NCI-H748 (cell line): ENCODE measurements around the gene MAST4.

Source experiments
- DNase-seq: peaks from one replicate; lab custom pipeline; 2025; ENCODE audit not compliant: unreplicated experiment; lab: John Stamatoyannopoulos, UW

MAST4 gene

DNA sequence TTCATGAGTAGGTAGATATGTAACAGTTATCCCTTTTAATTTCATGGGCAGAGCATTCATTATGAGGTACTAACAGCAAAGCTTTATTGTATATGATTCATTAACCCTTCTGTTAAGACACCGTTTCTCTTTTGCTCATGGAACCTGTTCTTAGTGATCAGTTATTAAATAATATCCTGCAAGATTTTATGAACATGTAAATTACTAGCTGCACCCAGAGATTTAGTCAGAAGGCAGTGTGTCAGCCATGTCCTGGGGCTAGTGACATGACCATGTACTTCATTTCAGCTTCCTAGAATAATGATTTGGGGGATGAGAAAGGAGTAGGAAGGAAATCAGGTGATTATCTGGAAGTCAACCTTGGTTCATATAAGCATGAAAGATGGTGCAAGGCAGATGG is 7.0 kb downstream of the MAST4 start:
- no peak for DNase-seq

DNA sequence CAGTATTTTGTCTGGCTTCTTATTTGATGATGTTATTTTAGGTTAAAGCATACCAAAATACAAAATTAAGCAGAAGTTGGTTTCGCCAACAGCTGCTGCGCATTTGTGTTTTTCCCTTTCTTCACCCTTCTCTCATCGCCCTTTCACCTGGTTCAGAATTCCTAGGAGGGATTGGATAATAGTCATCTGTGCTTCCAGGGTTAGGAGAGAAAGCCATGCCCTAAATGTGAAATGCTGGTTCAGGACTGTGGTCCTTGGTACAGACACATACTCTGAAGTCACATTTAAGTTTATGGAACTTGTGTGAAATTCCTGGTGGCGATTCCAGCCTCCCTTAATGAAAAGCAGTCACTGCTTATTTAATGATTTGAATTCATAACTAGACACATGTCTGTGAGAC is 7.7 kb downstream of the MAST4 start:
- no peak for DNase-seq

DNA sequence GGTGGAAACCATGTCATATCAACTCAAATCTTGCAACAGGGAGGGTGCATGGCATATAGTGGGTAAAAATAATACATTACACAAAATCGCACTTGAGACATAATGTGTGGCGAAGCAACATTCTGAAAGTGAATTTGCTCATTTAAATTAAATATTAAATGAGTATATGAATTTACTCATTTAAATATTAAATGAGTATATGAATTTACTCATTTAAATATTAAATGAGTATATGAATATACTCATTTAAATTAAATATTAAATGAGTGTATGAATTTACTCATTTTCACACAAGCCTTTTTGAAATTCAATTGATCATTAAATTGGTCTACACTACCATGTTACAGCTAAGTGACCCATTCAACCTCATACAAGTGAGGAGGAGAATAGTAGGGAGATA is 10.5 kb downstream of the MAST4 start:
- no peak for DNase-seq

DNA sequence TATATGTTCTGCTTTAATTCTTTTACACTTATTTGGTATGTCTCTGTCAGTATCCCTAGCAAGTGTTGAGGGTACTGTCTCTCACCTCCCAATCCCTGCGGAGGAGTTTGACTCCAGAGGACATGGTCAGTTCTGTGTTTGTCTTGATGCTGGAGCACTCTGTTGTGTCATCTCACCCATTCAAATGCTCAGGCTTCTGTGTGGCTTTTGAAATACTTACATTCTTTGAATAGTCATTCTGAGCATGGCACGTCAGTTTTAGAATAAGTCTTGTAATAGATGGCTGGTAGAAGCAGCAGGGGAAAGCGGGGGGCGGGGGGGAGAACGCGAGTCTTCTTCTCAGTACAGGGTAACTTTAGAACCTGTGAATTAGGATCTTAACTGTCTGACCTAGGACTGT is 12.3 kb downstream of the MAST4 start:
- DNase-seq, result no peak

DNA sequence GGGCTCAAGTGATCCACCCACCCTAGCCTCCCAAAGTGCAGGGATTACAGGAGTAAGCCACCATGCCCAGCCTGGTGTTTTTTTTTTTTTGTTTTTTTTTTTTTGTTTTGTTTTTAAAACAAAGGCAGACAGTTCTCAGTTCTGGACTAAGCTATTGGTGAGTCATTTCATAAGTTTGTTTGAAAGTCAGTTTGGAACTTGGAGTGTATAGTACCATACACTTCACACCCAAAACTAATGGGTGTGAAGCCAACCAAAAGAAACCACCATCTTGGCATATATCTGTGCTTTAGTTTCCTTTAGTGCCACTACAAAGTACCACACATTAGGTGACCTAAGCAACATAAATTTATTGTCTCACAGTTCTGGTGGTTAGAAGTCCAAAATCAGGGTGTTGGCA is 13.4 kb downstream of the MAST4 start:
- no peak for DNase-seq

DNA sequence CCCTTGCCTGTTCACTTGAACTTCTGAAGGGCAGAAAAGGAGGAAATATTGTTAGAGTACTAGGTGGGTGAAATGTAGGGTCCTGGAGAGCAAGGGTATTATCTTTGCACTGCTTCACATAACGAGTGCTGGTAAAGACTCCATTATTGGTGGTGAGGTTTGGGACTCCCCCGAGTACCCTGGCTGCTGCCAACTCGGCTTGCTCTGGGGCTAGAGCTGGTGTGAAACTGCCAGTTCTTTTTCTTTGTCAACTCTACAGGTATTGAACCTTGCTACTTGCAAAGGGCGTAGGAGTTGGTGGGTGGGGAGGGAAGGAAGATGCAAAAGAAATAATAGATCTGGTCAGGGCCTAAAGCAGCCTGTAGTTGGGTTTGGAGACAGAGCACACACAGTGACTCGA is 16.0 kb downstream of the MAST4 start:
- DNase-seq, result no peak

DNA sequence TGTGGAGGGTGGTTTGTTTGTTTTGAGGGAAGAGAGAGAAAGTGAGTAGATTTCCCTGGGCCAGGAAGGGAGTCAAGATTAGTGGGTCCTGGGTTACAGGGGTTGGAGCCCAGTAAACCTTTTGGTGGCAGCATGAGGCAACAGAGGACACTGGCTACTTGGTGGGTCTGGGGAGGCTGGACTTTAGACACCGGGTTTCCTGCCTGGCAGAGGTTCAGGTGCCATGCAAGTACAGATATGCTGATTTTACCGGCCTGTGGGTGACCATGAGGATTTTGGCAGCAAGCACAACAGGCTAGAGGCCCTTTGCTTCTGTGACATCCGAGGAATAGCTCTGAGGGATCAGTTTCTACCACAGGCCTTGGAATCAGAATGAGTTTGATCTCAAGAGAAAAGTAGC is 18.9 kb downstream of the MAST4 start:
- no peak for DNase-seq

DNA sequence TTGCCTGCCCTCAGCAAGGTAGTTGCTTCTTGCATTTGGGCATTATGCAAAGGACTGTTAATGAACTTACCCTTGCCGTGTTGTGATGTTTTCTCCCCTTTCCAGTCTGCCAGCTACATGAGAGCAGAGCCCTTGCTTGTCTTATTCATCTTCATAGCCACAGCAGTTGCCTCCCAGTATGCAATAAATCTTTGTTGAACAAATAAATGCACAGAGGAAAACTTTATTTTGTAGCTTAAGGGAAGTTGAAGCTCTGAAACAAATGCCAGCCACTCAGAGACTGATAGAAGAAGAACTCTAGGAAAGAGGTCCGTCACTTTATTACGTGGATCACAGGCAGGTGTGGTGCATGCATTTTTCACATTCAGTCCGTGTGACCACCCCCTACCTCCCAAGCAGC is 19.7 kb downstream of the MAST4 start:
- no peak for DNase-seq

DNA sequence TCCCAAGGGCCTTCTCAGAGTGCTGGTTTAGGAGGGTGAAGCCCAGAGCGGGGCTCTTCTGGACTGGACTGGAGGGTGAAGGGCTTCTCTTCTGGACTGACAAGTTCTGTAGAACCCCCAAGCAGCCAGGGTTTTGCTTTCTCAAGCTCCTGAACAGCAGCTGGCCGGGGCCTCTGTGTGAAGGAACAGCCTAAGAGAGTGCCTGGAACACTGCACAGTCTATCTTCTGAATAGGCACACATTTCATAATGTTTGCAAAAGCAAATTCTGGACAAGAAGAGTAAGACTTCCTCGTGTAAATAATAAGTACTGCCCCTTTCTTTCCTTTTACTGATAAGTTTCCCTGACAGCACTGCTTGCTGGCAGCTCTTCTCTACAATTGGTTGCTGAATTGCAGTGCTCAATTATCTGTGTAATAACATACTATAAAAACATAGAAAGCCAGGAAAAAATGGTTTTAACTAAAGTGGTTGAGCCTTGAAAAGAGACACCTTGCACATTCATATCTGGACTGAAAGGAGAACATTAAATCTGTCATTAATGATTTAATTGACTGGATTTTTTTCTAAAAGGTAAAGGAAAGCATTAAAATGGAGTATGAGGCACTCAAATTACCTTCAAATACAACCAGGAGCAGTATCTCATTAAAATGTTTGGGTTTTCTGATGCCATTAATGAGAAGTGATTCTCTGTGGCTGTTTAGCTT is 20.5 kb downstream of the MAST4 start:
- DNase-seq, result peak; percentile 59

DNA sequence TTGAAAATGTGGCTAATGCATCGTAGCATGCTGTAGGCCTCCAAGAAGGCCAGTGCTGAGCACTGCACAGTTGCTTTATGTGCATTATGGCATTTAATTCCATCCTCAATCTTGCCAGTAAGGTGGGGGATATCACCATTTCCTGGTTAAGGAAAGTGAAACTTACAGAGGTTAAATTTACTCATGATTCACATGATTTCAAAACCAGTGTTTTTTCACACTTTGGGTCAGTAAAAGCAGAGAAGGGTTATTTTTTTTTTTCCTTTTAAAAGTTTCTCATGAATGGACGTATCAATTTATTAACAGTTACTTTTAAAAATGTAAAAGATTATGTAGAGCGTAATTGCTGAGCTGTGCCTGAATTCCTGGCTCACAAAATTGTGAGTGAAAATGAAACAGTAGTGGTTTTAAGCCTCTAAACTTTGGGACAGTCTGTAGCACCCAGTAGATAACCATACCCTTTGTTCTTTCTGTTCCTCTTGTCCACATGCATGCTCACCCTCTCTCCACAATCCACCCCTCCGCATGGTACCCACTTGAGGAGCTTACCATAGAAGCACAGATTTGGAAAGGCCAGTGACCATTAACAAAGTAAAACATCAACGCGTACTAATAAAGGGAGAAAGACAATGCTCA is 21.2 kb downstream of the MAST4 start:
- no peak for DNase-seq

DNA sequence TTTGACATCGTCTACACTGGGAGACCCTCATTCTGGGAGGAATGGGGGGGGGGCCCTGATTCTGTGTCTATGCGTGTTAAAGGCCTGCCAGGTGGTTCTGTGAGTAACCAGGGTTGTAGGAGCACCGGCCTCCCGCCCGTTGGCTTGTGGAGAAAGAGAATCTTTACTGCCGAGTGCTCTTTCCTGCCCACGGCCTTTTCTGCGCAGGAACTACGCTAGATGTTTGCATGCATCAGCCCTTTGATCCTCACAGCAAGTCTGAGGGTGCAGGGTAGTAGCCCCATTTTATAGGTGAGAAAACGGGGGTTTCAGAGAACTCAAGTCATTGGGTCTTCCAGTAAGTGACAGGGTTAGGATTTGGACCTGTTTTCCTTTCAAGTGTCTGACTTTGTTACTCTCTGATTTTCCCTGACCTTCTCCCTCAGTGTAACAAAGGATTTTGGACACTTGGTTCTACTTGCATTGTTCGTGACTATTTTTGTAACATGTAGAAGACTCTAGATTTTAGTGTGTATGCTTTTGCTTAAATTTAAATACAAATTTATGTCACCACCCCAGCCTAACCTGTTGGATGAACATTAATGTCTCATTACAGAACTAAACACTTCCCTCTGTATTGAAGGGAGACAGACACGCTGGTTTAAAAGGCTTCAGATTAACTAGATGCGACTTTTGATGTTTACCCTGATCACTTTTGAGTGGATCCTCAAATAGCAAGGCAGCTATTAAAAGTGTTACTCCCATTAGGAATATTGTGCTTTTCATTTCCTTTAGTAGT is 22.0 kb downstream of the MAST4 start:
- peak; percentile 50 for DNase-seq

DNA sequence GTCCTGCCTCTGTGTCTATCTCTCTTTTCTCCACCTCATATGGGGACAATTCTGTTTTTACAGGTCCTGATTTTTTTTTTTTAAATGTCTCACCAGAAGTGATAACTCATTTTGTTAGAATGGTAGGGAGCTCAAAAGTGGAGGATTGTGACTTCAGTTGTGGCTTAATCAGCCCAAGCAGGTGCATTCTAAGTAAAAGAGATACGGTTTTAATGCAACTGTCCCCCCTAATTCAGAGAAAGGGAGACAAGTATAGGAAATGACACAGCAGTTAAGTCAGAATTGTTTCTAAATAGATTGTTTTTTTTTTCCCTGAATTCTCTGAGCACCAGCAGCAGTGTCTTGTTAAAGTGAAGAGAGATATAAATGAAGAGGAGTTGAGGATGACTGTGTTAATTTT is 24.5 kb downstream of the MAST4 start:
- DNase-seq, result no peak

DNA sequence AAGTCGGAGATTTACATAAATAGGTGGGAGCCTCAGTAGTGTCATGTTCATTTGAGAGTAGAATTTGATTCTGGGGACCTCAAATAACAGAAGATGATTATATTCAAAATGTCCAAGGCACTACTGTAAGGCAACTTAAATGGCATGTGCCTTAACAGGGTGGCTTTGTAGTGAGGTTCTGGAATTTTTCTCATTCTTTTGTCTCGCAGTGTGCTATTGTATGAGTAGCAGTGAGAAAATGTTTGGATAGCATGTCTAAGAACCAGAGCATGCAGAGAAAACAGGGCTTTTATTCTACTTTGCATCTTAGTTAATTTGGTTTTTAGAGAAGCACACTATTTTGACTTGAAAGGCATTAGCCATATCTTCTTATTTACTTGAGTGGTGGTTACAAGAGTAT is 25.0 kb downstream of the MAST4 start:
- DNase-seq, result no peak

DNA sequence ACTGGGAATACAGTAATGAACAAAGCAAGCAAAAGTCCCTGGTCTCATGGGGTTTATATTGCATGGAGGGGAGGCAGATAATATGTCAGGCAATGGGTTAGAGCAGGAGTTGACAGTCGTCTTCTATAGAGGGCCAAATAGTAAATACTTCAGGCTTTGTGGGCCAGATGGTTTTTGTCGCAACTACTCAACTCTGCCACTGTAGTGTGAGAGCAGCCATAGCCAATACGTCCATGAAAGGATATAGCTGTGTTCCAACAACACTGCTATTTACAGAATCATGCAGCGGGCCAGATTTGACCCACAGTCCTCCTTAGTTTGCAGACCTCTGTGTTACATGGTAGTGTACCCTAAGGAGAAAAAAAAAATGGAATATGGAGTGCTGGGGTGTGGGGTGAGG is 25.5 kb downstream of the MAST4 start:
- DNase-seq, result no peak

DNA sequence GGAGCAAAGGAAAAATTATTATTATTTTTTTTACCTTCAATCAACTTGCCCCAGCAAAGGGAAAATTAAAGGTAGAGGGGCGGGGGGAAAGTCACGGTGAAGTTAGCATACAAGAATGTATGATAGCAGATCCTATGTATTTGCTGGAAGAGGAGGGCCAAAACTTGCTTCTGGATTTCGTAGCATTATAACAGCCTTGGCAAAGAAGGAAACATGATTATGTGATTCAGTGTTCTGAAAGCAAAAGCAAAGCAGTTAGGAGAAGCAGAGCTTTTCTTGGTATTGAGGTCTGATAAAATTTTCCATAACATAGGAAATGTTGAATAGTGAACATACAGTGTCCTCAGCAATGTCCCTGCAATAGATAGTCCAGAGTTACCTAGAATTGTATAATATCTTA is 32.4 kb downstream of the MAST4 start:
- DNase-seq, result no peak

DNA sequence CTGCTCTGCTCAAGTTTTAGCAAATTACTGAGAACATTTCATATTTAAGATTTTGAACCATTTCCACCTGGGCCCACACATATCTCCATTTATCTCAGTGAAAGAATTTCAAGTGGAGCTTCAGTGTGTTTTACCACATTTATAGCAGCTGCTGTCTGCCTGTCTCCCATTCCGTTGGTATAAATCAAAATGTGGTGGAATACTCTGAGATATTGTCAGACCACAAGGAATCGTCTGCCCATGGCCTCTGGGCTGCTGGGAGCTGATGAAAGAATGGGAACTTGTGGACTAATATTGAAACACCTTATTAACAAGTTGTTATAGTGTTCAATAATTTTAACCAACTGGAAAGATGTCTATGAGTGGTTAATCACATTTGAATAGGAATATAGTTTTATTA is 33.3 kb downstream of the MAST4 start:
- DNase-seq, result no peak

DNA sequence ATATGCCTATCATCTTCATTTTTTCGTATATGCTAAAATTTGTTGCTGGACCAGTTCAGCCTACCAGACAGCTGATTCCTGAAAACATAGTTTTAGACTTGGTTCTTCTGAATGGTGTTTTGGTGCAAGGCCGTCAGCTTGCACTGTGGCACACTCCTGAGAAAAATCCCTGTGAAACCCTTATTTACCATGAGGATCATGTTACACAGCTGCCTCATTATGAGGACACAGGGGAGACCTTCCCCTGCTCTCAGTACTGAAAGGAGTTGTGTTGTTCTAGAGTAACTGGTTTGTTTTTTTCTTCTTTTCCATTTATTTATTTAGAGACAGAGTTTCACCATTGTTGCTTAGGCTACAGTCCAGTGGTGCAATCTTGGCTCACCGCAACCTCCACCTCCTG is 37.6 kb downstream of the MAST4 start:
- peak; percentile 96 for DNase-seq

DNA sequence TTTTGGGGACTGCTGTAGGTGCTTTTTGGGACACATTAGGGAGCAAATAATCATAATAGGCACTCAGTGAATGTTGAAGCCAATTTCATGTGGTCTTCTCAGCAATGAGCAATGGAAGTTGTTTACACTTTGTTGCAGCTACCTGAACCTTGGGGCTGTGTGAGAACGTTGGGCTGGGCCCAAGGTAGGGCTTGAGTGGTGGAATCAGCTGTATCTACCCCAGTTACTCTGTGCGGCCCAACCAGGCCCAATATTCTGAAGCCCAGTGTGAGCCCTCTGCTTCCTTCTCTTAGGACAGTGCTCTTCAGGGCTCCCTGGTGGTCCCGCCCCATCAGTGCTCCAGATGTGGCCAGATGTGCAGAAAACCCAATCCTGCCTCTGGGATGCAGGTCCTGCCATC is 38.4 kb downstream of the MAST4 start:
- peak; percentile 22 for DNase-seq

DNA sequence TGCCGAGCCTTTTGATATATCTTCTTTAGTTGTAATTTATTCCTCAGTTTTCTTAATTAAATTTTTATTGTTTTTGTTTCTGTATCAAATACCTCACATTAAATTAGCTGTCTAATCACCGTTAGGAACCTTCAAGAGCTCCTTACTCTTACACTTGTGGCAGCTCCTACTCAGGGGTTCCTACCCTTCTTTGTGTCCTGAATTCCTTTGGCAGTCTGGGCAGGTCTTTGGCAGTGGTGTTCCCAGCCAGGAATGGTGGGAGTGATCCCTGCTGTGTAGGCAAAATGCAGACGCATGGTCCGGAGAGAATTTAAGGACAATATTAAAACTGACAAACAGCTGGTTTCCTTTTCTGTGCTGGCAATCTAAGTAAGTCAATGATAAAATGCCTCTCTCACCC is 41.8 kb downstream of the MAST4 start:
- DNase-seq, result no peak

DNA sequence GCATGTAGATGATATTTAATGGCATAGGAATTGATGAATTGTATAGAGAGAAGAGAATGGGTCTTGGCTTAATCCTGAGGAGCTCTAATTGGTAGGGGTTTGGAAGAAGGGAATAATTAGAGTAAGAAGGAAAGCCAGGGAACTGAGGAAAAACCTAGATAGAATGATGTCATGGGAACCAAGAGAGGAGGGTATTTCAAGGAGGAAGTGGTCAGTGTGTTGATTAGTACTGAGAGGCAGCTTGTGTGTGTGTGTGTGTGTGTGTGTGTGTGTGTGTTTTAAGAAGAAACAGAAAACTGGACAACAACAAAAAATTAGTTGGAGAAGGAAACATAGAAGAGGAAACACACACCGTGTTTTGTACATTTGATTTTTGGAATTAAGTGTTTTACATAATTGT is 42.8 kb downstream of the MAST4 start:
- DNase-seq, result no peak

DNA sequence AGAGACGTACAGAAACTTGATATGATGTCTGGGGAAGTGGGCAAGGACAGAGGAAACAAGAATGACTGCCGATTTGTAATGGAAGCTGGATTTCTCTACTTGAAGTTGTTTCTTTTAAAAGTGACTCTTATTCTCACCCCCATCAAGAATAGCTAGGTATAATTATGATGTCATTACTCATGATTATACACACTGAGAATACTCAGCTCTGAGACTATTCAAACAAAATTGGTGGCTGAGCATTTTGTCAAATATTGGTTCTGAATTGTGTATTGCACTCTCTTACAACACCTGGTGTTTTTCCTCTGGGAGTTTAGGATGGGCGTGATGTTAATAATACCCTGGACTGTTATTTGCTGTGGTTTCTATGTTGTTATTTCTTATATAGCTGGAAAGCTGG is 46.3 kb downstream of the MAST4 start:
- peak; percentile 99 for DNase-seq

DNA sequence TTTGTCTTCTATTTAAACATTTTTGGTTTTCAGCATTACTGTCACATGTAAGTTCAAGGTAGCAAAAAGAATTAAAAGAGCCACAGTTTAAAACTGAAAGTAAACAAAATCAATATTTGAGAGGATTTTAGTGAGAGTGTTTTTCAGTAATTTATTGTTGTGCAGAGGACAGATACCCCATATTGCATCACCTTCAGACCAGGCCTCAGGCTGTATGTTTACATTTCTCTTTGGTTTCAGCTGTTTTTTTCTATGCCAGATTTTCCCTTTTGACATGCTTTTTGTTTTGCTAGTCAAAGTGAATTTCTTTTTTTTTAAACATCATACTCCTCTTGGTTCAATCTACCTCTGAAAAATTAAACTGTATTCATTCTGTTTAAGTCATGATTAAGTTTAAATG is 47.2 kb downstream of the MAST4 start:
- peak; percentile 61 for DNase-seq
